Measurements from ENCODE around the gene OPCML. TPM values are rescaled to one million over a fixed set of nuclear protein-coding genes. Genes with fewer than 3 reads are reported as not detected.

OPCML gene
- total and polyA plus RNA-seq, 4 donors: 16.6 to 70.3 (median 58.1) TPM

DNA sequence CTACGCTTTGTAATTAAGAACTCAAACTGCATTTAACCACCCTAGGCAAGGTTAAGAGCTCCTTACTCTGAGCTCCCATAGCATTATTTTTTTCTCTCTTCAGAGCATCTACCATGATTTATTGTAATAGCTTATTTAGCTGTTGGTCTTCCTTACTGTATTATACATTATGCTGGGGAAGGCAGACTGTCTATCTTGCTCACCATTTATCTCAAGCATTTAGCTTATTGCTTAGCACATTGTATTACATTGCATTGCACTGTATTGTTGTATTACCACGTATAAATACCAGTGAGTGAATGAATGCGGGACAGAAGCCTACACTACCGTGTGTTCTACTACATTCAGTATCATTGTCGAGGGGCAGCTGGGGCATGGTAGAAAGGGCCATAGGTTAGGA, 324.3 kb downstream of the OPCML start:
- Histone ChIP-seq H3K4me3 (ENCODE audit: low read depth, low read length) (no peak overlapping the region), H3K27ac (ENCODE audit: low read depth, low read length) (no peak overlapping the region), H3K4me1 (ENCODE audit: control insufficient read depth, insufficient read depth, low read length) (peaks cover 3% of the 10 kb centered on the region), H3K36me3 (ENCODE audit: control insufficient read depth, insufficient read depth, low read length) (no peaks in the 10 kb centered on the region), H3K27me3 (ENCODE audit: control insufficient read depth, insufficient read depth, low read length) (no peaks in the 10 kb centered on the region), H3K9me3 (ENCODE audit: control insufficient read depth, insufficient read depth, low read length) (no peaks in the 10 kb centered on the region)
- DNase-seq (ENCODE audit: low read depth in 4 of 6, low spot score in 6 of 6): peak in 1 of 6 donors; percentile 65
- WGBS (ENCODE audit: insufficient coverage): 68% methylated on average over 3 of the region's 5 CpGs

DNA sequence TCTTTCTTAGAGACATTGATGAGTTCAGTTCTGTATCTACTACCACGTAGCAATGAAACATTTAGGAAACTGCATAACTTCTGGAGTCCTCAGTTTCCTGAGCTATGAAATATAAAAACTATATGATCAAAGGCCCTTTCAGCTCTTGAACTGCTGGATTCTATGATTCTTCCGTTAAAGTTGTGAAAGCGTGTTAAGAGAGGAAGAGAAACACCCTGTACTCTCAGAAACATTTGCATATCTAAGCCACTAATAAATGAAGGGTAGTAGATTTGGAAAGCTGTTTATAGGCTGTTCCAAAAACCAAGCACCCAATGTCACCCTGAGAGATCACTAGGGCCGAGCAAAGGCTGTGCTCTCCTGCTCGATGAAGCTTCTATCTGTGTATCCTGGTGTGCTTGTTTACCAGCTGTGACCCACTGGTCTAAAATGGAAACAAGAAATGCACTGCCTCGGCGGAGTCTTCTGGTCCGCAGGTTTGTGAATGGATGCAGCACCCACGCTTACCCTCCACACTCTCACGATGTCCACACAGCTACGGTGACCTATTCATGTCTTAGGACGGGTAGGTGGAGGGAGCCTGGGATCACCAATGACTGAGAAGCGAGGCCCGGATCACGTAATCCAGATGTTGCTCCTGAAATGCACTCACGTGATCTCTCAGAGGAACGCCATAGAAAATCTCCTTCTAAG, 325.8 kb downstream of the OPCML start:
- Histone ChIP-seq H3K27me3 (ENCODE audit: control insufficient read depth, insufficient read depth, low read length) (no peaks in the 10 kb centered on the region), H3K9me3 (ENCODE audit: control insufficient read depth, insufficient read depth, low read length) (no peaks in the 10 kb centered on the region), H3K4me1 (ENCODE audit: control insufficient read depth, insufficient read depth, low read length) (peaks cover 3% of the 10 kb centered on the region), H3K4me3 (ENCODE audit: low read depth, low read length) (no peak overlapping the region), H3K36me3 (ENCODE audit: control insufficient read depth, insufficient read depth, low read length) (no peaks in the 10 kb centered on the region), H3K27ac (ENCODE audit: low read depth, low read length) (no peak overlapping the region)
- WGBS (ENCODE audit: insufficient coverage): 93% methylated on average over 12 of the region's 17 CpGs
- DNase-seq (ENCODE audit: low read depth in 4 of 6, low spot score in 6 of 6): no peak

DNA sequence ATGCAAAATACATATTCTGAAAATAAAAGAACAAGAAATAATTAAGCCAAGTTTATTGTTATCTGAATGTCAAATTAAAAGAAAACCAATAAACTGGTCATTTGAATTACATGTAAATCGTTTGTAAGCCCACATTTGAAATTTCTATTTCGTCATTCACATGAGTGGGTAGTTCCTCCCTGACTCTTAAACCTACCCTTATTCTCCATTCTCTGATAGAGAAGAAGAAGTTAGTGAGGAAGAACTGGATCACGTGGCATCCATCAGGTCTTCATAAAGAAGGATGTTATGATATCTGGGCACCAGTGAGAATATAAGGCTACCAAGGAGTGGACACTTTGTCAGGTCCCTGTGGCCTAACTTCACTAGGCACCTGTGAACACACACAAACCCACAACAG, 328.1 kb downstream of the OPCML start:
- no CpG with 5 or more reads among the region's 3 CpGs for WGBS (ENCODE audit: insufficient coverage)
- Histone ChIP-seq H3K36me3 (ENCODE audit: control insufficient read depth, insufficient read depth, low read length) (no peaks in the 10 kb centered on the region), H3K27ac (ENCODE audit: low read depth, low read length) (no peak overlapping the region), H3K4me1 (ENCODE audit: control insufficient read depth, insufficient read depth, low read length) (peaks cover 3% of the 10 kb centered on the region), H3K4me3 (ENCODE audit: low read depth, low read length) (no peak overlapping the region), H3K27me3 (ENCODE audit: control insufficient read depth, insufficient read depth, low read length) (no peaks in the 10 kb centered on the region), H3K9me3 (ENCODE audit: control insufficient read depth, insufficient read depth, low read length) (no peaks in the 10 kb centered on the region)
- DNase-seq (ENCODE audit: low read depth in 4 of 6, low spot score in 6 of 6): no peak

DNA sequence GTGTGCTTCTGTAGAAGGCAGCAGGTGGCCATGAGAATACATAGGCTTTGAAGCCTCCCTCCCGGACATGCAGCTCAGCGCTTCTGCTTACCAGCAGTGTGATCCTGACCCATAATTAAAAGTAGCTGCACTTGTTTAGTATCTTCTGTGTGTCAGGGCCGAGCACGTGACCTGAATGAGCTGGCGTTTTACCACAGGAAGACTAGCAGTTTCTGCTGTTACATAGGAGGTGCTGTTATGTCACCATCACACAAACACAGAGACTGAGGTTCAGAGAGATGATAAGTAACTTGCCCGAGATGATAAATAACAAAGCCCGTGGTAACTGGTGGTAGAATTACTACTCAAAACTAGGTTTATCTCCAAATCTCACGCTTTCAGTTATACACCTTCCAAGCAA, 329.5 kb downstream of the OPCML start:
- Histone ChIP-seq H3K27ac (ENCODE audit: low read depth, low read length) (no peak overlapping the region), H3K36me3 (ENCODE audit: control insufficient read depth, insufficient read depth, low read length) (no peaks in the 10 kb centered on the region), H3K27me3 (ENCODE audit: control insufficient read depth, insufficient read depth, low read length) (no peaks in the 10 kb centered on the region), H3K9me3 (ENCODE audit: control insufficient read depth, insufficient read depth, low read length) (no peaks in the 10 kb centered on the region), H3K4me3 (ENCODE audit: low read depth, low read length) (no peak overlapping the region), H3K4me1 (ENCODE audit: control insufficient read depth, insufficient read depth, low read length) (peaks cover 3% of the 10 kb centered on the region)
- WGBS (ENCODE audit: insufficient coverage): 92% methylated on average over 5 of the region's 8 CpGs
- DNase-seq (ENCODE audit: low read depth in 4 of 6, low spot score in 6 of 6): no peak

DNA sequence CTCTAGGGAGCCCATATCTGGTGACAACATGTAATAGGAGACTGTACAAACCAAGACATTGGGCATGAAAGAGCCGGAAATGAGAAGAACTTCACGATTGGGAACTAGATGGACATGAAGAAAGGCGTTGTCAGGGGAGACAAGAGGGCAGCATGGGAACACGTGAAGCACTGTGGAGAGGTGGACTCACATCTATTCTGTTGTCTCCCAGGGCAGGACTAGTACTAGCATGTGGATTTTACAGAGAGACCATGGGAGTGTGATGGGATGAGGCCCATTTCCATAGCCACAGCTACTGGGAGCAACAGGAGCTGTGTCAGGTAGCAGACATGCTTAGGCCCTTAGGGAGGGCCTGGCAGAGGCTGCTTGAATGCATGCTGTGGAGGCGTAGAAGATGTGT, 333.9 kb downstream of the OPCML start:
- Histone ChIP-seq H3K9me3 (ENCODE audit: control insufficient read depth, insufficient read depth, low read length) (no peaks in the 10 kb centered on the region), H3K4me3 (ENCODE audit: low read depth, low read length) (no peak overlapping the region), H3K36me3 (ENCODE audit: control insufficient read depth, insufficient read depth, low read length) (no peaks in the 10 kb centered on the region), H3K27me3 (ENCODE audit: control insufficient read depth, insufficient read depth, low read length) (no peaks in the 10 kb centered on the region), H3K4me1 (ENCODE audit: control insufficient read depth, insufficient read depth, low read length) (no peaks in the 10 kb centered on the region), H3K27ac (ENCODE audit: low read depth, low read length) (no peak overlapping the region)
- WGBS (ENCODE audit: insufficient coverage): 82% methylated on average over 4 of the region's 5 CpGs
- DNase-seq (ENCODE audit: low read depth in 4 of 6, low spot score in 6 of 6): no peak

DNA sequence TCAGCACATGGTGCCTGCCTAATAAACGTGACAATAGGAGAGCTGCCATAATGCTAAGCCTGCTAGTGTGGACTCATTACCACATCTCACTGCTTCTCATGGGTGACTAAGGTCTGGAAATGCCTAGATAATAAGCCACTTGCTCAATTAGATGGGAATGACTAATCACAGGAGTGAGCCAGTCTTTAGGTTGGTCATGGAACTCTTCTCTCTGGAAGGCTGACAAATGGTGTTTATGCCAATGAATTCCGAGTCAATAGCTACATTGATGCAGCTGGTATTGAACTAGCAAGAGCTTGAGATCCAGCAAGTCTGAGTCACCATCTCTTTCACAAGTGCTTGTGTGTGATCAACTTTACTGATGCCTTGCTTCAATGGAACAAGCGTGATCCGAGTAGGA, 334.9 kb downstream of the OPCML start:
- H3K36me3 ChIP-seq (ENCODE audit: control insufficient read depth, insufficient read depth, low read length): no peaks in the 10 kb centered on the region
- WGBS (ENCODE audit: insufficient coverage): 88% methylated on average over 3 of the region's 4 CpGs
- no peaks in the 10 kb centered on the region for H3K27me3 ChIP-seq (ENCODE audit: control insufficient read depth, insufficient read depth, low read length)
- no peak overlapping the region for H3K27ac ChIP-seq (ENCODE audit: low read depth, low read length)
- no peaks in the 10 kb centered on the region for H3K4me1 ChIP-seq (ENCODE audit: control insufficient read depth, insufficient read depth, low read length)
- DNase-seq (ENCODE audit: low read depth in 4 of 6, low spot score in 6 of 6): no peak
- H3K4me3 ChIP-seq (ENCODE audit: low read depth, low read length): no peak overlapping the region
- no peaks in the 10 kb centered on the region for H3K9me3 ChIP-seq (ENCODE audit: control insufficient read depth, insufficient read depth, low read length)

DNA sequence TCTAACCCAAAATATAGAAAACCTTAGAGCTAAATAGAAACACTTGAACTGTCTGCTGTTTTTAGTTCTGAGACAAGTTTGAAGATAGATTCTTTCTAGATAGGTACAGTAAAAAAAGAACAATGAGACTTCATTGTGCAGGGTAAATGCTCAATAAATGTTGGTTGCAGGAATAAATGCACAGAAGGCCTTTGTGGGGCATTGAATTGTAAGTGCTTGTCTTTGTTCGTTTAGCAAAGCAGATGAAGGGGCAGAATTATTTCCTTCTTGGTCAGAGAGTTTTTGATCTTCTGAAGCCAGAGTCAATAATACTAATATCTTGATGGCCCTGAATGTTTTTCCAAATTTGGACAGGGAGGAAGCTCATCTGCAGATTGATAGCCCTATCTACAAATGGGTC, 340.4 kb downstream of the OPCML start:
- Histone ChIP-seq H3K4me1 (ENCODE audit: control insufficient read depth, insufficient read depth, low read length) (no peaks in the 10 kb centered on the region), H3K4me3 (ENCODE audit: low read depth, low read length) (no peak overlapping the region), H3K36me3 (ENCODE audit: control insufficient read depth, insufficient read depth, low read length) (no peaks in the 10 kb centered on the region), H3K27ac (ENCODE audit: low read depth, low read length) (no peak overlapping the region), H3K9me3 (ENCODE audit: control insufficient read depth, insufficient read depth, low read length) (no peaks in the 10 kb centered on the region), H3K27me3 (ENCODE audit: control insufficient read depth, insufficient read depth, low read length) (no peaks in the 10 kb centered on the region)
- DNase-seq (ENCODE audit: low read depth in 4 of 6, low spot score in 6 of 6): no peak
- WGBS (ENCODE audit: insufficient coverage): 57% methylated on average over 1 of the region's 1 CpG

DNA sequence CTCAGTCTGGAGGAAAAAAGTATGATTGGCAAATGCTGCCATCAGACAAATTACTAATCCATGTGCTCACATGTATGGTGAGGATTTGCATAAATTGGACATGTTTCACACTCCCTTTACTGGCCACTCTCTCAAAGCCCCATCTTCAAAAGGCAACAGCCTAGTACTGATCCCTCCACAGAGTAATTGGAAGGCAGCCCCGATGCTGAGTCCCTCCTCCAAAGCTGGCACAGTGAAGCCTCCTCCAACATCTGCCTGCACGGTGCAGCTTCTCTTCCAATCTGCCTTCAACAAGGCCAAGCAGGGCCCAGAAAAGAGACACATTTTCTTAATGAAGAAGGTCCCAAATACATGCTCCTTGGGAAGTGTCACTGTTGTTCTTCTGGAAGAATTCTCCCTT, 350.6 kb downstream of the OPCML start:
- Histone ChIP-seq H3K36me3 (ENCODE audit: control insufficient read depth, insufficient read depth, low read length) (no peaks in the 10 kb centered on the region), H3K27ac (ENCODE audit: low read depth, low read length) (no peak overlapping the region), H3K9me3 (ENCODE audit: control insufficient read depth, insufficient read depth, low read length) (no peaks in the 10 kb centered on the region), H3K27me3 (ENCODE audit: control insufficient read depth, insufficient read depth, low read length) (no peaks in the 10 kb centered on the region), H3K4me3 (ENCODE audit: low read depth, low read length) (no peak overlapping the region), H3K4me1 (ENCODE audit: control insufficient read depth, insufficient read depth, low read length) (no peaks in the 10 kb centered on the region)
- 23% methylated on average over 2 of the region's 2 CpGs for WGBS (ENCODE audit: insufficient coverage)
- no peak for DNase-seq (ENCODE audit: low read depth in 4 of 6, low spot score in 6 of 6)

DNA sequence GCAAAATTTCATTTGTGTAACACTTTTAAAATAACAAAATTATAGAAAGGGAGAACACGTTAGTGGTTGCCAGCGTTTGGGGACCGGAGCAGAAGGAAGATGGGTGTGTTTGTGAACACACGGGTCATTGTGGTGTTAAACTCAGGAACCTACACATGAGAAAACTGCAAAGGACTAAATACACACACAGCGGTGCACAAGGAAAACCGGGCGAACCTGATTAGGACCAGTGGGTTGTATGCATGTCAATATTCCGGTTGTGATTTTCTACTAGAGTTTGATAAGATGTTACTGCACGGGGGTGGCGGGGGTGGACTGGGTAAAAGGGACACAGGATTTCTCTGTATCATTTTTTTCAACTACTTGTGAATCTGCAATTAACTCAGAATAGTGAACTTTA, 351.2 kb downstream of the OPCML start:
- Histone ChIP-seq H3K27me3 (ENCODE audit: control insufficient read depth, insufficient read depth, low read length) (no peaks in the 10 kb centered on the region), H3K36me3 (ENCODE audit: control insufficient read depth, insufficient read depth, low read length) (no peaks in the 10 kb centered on the region), H3K27ac (ENCODE audit: low read depth, low read length) (no peak overlapping the region), H3K4me3 (ENCODE audit: low read depth, low read length) (no peak overlapping the region), H3K4me1 (ENCODE audit: control insufficient read depth, insufficient read depth, low read length) (no peaks in the 10 kb centered on the region), H3K9me3 (ENCODE audit: control insufficient read depth, insufficient read depth, low read length) (no peaks in the 10 kb centered on the region)
- WGBS (ENCODE audit: insufficient coverage): no CpG with 5 or more reads among the region's 10 CpGs
- no peak for DNase-seq (ENCODE audit: low read depth in 4 of 6, low spot score in 6 of 6)

DNA sequence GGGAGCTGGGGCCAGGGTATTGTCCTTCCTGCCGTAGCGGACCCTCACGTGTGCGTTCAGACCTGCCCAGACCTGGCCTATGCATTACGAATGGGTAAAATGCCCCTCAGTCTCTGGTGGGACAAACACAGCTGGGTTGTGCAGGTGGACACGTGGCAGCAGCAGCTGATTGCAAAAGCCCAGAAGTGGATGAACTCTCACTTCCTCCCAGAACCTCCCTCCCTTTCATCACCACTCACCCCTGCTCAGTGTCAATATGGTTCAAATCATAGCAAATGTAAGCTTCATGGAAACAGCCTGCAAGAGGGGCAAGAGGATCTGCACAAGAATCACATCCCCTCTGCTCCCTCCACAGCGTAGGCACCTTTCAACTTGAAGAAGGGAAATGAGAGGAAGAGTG, 352.1 kb downstream of the OPCML start:
- WGBS (ENCODE audit: insufficient coverage): 85% methylated on average over 6 of the region's 7 CpGs
- H3K4me3 ChIP-seq (ENCODE audit: low read depth, low read length): no peak overlapping the region
- no peaks in the 10 kb centered on the region for H3K4me1 ChIP-seq (ENCODE audit: control insufficient read depth, insufficient read depth, low read length)
- no peaks in the 10 kb centered on the region for H3K36me3 ChIP-seq (ENCODE audit: control insufficient read depth, insufficient read depth, low read length)
- DNase-seq (ENCODE audit: low read depth in 4 of 6, low spot score in 6 of 6): no peak
- H3K27me3 ChIP-seq (ENCODE audit: control insufficient read depth, insufficient read depth, low read length): no peaks in the 10 kb centered on the region
- no peak overlapping the region for H3K27ac ChIP-seq (ENCODE audit: low read depth, low read length)
- no peaks in the 10 kb centered on the region for H3K9me3 ChIP-seq (ENCODE audit: control insufficient read depth, insufficient read depth, low read length)

Measured in spinal cord (tissue), 10 donors.